NCI-H2107 treated with DMSO at 0.1 percent for 48 hours (cell line): ENCODE results near the gene PLXDC2.
"Not testable (repeated sequence)": the region's sequence is repeated elsewhere in the genome, so short reads cannot be mapped to it uniquely, and the experiment has no call there.

Experiments
- DNase-seq: peaks from one replicate; lab custom pipeline; 2025; ENCODE audit not compliant: unreplicated experiment; lab: John Stamatoyannopoulos, UW

PLXDC2 gene

GRCh38 chr10:20173046-20173445, 356.8 kb downstream of the PLXDC2 start:
- no peak for DNase-seq

DNA sequence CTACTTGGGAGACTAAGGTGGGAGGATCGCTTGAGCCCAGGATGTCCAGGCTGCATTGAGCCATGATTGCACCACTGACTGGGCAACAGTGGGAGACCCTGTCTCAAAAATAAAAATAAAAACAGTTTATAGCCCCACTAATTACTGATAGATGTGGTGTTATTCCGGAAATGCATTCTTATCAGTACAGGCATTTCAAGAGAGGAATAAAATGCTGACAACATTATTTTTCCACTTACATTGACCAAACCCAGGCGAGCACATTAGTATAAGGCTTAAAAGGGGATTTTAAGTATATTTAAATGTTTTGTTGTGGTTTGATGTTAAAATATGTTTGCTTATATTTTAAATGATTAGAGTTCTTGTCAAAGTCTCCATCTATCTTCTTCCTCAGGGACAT, 359.5 kb downstream of the PLXDC2 start:
- no peak for DNase-seq

GRCh38 chr10:20180766-20181165, 364.5 kb downstream of the PLXDC2 start:
- no peak for DNase-seq

GRCh38 chr10:20181434-20181833, 365.2 kb downstream of the PLXDC2 start:
- no peak for DNase-seq

DNA sequence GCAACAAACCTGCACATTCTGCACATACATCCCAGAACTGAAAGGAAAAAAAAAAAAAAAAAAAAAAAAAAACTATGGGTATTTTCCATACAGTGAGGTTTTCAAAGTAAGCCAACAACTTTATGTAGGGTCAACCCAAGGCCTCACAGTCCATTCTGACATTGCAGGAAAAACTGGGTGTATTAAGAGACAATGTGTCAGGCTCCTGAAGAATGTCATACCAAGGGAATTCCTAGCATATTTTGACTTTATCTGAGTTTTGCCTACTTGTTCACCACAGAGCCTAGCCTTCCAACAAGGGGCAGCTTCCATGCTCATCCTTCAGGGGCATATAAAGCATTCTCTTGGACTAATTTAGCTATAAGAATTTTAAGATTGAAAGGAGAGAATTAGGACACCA, 368.9 kb downstream of the PLXDC2 start:
- no peak for DNase-seq

GRCh38 chr10:20191392-20191791, 375.2 kb downstream of the PLXDC2 start:
- DNase-seq, result not testable (repeated sequence)

DNA sequence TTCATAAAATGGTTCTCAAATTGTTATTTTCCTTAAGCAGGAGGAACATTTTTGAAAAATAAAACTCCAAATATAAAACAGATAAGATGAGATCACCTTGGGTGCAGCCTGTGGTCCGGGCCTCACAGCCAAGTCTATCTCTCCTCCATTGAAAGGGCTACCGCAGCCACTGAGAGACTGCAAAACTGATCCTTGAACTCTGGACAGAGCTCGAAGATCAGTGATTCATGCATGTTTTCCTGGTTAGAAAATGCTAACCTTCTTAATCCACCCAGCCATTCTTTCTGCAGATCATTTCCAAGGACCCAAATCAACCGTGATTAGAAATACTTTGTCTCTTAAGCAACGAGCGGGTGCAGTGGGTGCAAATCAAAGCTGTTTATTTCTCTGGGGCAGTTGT, 378.8 kb downstream of the PLXDC2 start:
- DNase-seq, result no peak

DNA sequence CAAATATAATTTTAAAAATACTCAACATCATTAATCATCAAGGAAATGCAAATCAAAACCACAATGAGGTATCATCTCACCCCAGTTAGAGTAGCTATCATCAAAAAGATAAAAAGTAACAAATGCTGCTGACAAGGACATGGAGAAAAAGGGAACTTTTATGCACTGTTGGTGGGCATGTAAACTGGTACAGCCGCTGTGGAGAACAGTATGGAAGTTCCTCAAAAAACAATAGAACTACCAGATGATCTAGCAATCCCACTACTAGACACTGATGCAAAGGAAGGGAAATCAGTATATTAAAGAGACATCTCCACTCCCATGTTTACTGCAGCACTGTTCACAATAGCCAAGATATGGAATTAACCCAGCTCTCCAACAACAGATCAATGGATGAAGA, 384.5 kb downstream of the PLXDC2 start:
- no peak for DNase-seq

- no peak for DNase-seq
These were observed 386.1 kb downstream of the PLXDC2 start for GRCh38 chr10:20202337-20202736.

DNA sequence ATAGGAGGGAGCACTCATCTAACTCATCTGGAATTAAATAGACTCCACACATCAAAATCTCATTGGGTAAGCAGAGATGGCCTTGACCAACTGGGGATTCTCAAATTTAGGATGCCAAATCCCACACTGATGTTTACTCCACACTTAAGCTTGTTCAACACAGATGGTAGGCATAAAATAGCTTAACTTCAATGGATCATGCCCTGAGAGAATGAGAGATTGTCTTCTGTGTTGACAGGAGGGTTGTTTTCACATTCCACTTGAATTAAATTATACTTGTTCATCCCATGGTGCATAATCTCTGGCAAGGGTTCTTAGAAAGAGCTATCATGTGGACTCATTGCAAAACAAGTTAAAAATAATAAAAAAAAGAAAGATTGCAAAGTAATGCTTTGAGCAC, 391.4 kb downstream of the PLXDC2 start:
- no peak for DNase-seq

DNA sequence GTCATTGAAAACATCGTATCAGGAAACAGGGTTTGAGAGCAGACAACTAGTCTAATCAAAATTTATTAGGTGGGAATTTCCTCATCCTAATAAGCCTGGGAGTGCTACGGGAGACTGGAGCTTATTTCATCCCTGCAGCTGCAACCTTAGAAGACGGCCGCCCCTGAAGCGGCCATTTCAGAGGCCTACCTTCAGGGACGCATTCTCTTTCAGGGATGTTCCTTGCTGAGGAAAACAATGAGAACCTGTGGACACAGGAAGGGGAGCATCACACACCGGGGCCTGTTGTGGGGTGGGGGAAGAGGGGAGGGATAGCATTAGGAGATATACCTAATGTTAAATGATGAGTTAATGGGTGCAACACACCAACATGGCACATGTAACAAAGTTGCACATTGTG, 392.9 kb downstream of the PLXDC2 start:
- DNase-seq, result not testable (repeated sequence)

DNA sequence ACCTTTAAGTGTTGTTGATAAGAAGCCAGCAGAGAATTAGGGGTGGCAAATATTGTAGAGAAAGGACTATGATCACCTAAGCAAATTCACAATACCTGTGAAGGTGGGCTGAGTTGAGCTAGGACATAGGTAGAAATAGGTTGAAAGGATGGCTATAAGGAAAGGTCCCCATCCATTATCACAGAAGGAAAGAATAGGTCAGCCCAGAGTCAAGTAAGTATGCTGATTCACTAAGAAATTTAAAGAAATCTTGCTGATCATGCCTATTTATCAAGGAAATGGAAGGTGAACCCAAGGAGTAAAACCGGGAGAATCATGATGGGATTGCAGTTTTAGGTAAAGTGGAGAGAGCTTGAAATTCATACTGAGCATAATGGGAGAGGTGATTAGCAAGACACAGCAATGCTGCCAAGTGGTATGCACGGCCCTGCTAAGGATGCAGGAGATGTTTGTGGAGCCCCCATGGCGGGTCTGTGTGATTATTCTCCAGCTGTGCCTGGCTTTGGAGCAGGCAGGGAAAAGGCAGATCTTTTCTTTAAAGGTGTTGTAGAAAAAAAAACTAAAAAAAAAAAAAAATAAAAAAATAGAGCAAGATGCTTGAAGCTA, 399.4 kb downstream of the PLXDC2 start:
- DNase-seq, result no peak

GRCh38 chr10:20221356-20221755, 405.1 kb downstream of the PLXDC2 start:
- no peak for DNase-seq

GRCh38 chr10:20228729-20229128, 412.5 kb downstream of the PLXDC2 start:
- no peak for DNase-seq

- no peak for DNase-seq
These were observed 416.0 kb downstream of the PLXDC2 start for GRCh38 chr10:20232079-20232705.

DNA sequence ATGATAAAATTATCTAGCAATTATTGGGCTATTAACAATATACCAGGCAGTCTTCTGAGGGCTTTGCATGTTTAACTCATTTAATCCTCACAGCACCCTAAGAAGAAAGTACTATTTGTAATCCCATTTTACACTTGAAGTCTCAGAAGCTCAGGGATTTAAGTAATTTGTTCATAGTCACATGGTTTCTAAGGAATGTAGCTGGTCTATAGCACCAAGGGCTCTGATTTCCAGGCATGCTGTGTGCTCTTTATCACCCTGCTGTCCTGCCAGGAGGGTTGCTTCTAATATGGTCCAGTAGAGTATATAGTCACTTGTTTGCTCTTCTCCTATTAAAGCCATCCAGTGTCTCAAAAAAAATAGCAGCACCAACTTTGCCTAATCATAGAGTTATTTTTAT, 417.2 kb downstream of the PLXDC2 start:
- no peak for DNase-seq

DNA sequence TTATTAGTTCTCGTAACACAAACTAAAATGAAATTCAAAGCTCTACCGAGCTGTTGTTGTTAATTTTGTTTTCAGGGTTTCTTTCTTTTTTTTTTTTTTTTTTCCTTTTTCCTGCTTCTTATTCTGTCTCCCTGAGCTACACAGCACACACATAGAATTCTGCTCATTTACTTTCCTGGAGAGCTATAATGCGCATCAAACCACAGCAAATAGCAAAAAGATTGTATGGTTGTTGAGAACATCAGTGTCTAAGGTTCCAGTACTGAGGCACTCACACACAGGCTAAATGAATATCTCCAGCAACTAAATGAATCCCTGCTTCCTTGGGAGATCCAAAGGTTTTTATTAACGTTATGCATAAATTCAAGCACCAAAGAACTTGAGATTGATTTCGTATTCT, 418.3 kb downstream of the PLXDC2 start:
- no peak for DNase-seq

DNA sequence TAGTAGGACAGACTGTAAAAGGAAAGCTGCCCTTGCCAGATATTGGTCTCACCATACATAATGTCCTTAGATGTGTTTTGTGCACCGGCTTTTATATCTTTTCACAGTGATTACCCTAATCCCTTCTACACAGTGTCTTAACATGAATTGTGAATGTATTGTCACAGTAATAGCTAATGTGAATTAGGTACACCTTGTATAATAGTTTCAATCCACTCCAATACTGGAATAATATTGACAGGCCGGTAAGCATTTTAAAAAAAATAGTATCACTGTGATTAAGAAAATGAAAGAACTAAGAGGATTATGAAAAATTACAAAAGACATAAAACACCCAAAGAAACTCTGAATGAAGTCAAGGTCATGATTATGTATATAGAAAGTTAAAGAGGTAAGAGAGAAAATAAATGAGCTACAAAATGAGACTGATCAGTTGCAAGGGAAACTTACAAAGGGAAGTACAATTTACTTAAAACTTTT, 420.9 kb downstream of the PLXDC2 start:
- DNase-seq, result no peak

DNA sequence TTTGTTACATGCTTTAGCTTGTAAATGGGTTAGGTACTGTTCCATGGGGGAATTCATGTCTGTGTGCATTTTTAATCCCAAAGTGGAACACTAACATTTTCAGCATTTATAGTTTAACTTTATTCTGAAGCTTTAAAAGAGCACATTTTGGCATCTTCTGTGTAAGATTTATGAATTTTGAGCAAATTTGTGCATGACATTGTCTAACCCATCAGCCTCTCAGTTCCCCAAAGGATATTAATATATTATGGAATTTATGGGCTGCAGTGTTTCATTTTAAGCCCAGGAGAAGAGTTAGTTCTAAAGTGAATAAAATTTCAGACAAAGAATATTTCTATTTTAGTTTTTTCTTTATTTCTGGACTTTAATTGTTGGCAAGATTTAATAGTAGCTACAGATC, 421.4 kb downstream of the PLXDC2 start:
- no peak for DNase-seq

DNA sequence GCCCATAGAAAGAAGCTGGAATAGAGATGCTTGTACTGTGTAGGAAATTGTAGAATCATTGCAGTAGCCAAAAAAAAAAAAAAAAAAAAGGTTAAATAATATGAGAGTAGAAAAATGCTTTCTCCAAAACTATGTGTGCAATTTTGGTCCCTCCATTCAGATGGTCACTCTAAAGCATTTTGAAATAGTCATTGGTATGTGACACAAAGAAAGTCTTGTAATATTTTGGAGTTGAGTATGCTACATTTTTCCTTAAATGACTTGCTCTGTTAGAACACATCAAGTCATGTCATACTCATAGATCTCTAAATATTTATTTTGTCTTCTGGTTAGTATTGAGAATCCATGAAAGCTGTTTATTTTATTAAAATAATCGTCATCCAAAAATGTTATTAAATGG, 424.4 kb downstream of the PLXDC2 start:
- no peak for DNase-seq

DNA sequence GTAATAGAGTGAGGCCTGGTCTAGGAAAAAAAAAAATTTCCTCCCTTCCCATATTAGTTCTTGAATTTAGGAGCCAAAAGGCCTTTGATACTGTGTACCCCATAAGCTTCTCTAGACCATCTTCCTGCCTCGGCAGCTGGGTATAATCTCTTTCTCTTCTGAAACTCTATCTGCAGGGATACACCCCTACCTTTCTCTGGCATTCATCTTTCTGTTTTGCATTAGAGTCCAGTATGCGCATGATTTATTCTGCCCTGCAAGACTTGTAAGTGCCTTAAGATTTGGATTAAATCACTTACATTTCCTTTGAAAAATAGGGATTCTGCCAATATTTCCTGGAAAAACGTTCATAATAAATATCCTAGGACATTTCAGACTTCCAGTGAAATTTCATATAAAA, 431.2 kb downstream of the PLXDC2 start:
- no peak for DNase-seq

DNA sequence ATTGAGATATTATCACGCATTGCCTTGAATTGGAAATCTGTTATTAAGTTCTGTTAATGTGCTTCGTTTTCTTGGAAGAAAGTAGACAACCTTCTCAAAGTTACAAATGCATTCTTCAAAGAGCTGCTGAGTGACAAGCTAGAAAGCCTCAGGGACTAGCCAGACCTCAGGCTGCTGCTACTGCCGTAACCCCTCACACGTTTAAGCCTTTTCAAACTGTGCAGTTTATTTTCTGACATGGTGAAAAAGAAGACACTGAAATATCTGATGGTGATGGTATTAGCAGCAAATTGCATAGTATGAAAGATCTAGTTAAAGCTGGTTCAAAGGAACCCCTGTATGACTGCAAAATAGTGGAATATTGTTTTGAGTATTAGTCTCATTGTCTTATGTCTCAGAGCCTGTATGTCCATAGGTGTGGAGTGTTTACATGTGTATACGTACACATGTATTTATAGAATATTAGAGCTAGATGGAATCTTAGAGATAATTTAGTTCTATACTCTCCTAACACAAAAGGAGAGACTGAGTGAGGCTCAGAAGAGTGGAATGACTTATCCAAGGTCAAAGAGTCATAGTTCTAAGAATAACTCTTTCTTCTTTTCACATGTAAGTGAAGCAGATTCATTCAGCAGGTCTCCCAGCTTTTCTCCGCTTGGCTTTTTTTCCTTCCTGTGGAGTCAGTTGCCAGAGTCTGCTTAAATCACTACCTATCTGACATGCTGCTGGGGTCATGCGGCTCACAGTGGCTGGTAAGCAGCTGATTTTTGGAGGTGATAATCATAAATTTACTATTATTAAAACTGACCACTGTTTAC, 431.9 kb downstream of the PLXDC2 start:
- DNase-seq, result no peak
